WTC11 (cell line): Measurements from ENCODE around the gene DNA2.
"Not testable (repeated sequence)": the region's sequence is repeated elsewhere in the genome, so short reads cannot be mapped to it uniquely, and the experiment has no call there.

Experiments
- ELF4 ChIP-seq: sonication (generic); formaldehyde crosslinking; IDR thresholded peaks from 2 replicates; pipeline ENCODE4 v1.8.1; 2022; ENCODE audit warnings: low read depth, mild to moderate bottlenecking, moderate library complexity, missing genetic modification reagents
- IRF1 ChIP-seq: sonication (generic); formaldehyde crosslinking; IDR thresholded peaks from 2 replicates; pipeline ENCODE4 v1.8.0; 2023; ENCODE audit warnings: missing genetic modification reagents
- MAX ChIP-seq: sonication (generic); formaldehyde crosslinking; IDR thresholded peaks from 2 replicates; pipeline ENCODE4 v1.8.0; 2022; ENCODE audit warnings: mild to moderate bottlenecking, missing genetic modification reagents
- TEAD4 ChIP-seq: sonication (generic); formaldehyde crosslinking; IDR thresholded peaks from 2 replicates; pipeline ENCODE4 v1.8.0; 2022; ENCODE audit warnings: mild to moderate bottlenecking, missing genetic modification reagents
- ZSCAN18 ChIP-seq: fragments of 250-450 bp; sonication (Bioruptor Pico); IDR thresholded peaks from 2 replicates; pipeline ENCODE4 v2.1.2; 2022; ENCODE audit warnings: mild to moderate bottlenecking, moderate library complexity

GRCh38 chr10:68464729-68465128 is 7.0 kb downstream of the DNA2 start:
- not testable (repeated sequence) for TF ChIP-seq IRF1 (CRISPR knock-in tag); MAX (CRISPR knock-in tag); TEAD4 (CRISPR knock-in tag); ELF4 (CRISPR knock-in tag); ZSCAN18
